HG03103 (cell line): ENCODE results near the gene LRRC23.
"Not testable (repeated sequence)": the region's sequence is repeated elsewhere in the genome, so short reads cannot be mapped to it uniquely, and the experiment has no call there.

Experiments
- ATAC-seq: cut with Tn5 transposase; IDR thresholded peaks from one replicate; pipeline ENCODE4 v1.9.1; 2021; ENCODE audit warnings: low read depth; ENCODE audit not compliant: unreplicated experiment

LRRC23 gene

DNA sequence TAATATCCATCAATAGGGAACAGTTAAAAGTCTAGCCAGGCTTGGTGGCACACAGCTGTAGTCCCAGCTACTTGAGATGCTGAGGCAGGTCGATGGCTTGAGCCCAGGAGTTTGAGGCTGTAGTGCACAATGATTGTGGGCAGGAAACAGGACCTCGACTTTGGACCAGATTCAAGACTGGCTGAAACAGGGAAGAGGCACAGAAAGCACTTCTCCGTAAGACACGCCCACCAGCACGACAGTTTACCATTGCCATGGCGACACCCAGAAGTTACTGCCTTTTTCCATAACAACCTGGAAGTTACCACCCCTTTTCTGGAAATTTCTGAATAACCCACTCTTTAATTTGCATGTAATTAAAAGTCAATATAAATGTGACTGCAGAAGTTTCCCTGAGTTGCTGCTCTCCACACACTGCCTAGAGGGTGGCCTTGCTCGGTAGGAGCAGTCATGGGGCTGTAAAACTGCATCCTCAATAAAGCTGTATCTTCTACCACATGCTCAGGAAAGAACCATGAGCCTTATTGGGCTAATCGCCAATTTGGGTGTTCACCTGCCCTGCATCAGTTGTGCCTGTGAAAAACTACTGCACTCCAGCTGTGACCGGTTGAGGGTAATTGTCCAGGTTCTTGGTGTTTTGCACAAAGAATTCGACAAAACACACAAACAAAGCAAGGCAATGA, 4.6 kb upstream of the LRRC23 start:
- no peak for ATAC-seq

DNA sequence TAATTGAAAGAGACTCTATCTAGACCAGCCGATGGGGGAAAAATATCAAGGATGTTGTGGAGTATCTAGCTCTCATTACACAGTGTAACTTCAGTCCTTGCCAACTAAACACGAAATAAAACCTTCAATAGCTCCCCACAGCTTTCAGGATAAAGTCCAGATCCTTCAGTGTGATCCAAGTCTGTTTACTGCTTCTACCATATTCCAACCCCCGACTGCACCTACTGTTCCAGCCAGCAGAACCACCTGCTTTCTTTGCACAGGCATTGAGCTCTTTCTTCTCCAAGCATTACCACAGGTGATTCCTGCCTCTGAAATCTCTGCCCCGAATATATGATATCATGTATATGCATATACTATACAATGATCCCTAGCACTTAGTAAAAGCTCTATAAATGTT, 2.2 kb upstream of the LRRC23 start:
- no peak for ATAC-seq

DNA sequence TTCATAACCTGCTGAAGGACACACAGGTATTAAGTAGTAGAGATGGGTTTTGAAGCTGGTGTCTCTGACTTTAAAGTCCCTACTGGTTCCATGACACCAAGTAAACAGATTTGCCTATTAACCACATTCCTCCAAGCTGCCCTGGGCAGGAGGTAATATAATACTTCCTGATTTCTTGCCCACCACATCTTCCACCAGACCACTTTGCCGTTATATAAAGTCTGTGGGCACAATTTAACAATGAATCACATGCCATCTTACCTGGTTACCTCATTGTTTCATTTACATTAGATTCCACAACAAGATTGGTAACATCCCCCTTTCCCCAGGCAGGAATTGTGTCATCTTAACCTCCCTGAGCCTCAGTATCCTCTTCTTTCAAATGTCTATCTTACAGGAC, 900 bp upstream of the LRRC23 start:
- ATAC-seq, result no peak

DNA sequence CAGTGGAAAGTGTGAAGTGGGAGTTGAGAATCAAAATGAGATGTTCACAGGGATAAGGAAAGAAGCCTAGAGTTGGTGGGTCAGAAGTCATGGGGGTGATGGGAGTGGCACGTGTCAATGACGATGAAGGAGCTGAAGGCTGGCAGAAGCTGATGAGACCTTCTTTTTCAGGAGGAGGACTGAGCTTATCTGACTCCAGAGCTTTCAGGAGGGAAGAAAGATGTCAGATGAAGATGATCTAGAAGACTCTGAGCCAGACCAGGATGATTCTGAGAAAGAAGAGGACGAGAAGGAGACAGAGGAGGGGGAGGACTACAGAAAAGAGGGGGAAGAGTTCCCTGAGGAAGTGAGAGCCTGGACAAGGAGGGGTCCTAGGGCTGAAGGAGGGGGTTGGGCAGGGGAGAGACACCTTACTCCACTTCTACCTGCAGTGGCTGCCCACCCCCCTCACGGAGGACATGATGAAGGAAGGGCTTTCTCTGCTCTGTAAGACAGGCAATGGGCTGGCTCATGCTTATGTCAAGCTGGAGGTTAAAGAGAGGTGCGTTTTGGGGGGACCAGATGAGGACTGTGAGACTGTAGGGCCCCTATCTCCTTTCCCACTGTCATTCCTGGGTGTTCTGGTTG, 905 bp downstream of the LRRC23 start:
- ATAC-seq, result no peak

DNA sequence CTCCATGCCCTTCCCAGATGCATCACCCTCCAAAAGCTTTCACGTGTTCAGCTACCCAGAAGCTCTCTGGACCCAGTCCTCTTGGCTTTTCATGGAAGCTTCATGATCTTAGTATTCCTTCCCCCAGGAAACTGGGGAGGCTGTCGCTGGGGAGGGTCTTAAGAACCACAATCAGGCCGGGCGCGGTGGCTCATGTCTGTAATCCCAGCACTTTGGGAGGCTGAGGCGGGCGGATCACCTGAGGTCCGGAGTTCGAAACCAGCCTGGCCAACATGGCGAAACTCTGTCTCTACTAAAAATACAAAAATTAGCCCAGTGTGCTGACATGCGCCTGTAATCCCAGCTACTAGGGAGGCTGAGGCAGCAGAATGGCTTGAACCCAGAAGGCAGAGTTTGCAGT, 3.5 kb downstream of the LRRC23 start:
- not testable (repeated sequence) for ATAC-seq

DNA sequence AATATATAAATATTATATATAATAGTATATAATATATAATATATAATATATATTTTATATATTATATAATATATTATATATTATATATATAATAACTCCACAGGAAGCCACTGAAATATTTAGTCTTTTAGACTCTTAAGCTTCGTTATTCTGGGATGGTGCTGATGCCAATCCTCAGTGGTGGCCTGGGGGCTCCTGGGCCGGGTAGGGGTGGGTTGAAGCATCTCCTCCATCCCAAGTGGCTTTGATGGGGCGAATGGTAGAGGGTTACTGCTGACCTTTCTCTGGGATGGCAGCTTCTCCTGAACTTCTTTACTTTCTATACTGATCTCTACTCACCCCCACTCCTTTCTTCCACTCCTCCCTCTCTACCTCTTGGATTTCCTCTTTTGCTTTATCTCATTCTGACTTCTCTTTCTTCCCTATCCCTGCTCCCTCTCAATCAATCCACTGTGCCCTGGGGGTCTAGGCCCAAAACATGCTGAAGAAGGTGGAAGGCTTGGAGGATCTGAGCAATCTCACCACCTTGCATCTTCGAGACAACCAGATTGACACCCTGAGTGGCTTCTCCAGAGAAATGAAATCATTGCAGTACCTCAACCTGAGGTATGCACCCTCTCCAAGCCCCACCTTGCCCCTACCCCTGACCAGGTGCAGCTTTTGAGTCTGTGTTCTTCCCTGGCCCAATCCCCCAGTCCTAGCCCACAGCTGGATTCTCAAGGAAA, 5.0 kb downstream of the LRRC23 start:
- ATAC-seq, result no peak

DNA sequence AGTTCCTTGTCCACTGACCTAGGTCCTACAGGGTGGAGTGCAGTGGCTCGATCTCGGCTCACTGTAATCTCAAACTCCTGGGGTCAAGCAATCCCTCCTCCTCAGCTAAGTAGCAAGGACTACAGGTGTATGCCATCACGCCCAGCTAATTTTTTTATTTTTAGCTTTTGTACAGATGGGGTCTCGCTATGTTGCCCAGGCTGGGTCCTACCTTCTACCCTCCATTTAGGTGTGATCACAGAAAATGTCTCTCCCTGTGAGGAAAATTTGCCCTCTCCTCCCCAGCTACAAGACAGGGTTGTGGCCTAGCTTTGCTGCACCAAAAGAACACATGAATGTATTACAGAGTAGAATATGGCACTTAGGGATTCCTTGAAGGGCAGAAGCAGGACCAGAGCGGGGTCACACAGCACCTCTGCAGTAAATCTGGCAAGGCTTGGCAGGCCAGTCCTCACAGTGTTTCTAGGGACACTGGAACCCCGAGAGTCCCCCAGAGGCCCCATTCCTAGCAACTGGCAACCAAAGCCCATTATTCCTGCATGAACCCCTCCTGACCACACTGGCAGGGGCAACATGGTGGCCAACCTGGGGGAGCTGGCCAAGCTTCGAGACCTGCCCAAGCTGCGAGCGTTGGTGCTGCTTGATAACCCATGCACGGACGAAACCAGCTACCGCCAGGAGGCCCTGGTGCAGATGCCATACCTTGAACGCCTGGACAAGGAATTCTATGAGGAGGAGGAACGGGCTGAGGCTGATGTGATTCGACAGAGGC, 7.7 kb downstream of the LRRC23 start:
- no peak for ATAC-seq

DNA sequence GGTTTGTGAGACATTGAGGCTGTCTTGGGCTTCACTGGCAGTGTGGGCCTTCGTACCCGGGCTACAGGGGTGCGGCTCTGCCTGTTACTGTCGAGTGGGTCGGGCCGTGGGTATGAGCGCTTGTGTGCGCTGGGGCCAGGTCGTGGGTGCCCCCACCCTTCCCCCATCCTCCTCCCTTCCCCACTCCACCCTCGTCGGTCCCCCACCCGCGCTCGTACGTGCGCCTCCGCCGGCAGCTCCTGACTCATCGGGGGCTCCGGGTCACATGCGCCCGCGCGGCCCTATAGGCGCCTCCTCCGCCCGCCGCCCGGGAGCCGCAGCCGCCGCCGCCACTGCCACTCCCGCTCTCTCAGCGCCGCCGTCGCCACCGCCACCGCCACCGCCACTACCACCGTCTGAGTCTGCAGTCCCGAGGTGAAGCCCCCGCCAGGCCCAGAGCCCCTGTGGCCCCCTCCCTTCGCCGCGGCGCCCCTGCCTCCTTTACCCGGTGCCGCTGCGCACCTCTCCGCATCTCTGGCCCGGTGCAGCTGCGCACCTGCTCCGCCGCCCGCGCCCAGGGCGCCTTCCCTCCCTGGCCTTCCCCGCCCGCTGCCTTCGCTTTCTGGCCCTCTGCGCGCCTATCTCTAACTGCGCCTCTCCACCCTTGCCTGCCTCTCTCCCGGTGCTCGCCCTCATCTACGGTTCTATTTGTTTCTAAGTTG, 9.8 kb downstream of the LRRC23 start, which contains the start of gene ENO2:
Gene ENO2, plus strand, starts transcription at position 335 of the 701 bp plus-strand sequence. CDS start 1,253 bp downstream, outside the sequence.
- ATAC-seq, result peak; percentile 63

DNA sequence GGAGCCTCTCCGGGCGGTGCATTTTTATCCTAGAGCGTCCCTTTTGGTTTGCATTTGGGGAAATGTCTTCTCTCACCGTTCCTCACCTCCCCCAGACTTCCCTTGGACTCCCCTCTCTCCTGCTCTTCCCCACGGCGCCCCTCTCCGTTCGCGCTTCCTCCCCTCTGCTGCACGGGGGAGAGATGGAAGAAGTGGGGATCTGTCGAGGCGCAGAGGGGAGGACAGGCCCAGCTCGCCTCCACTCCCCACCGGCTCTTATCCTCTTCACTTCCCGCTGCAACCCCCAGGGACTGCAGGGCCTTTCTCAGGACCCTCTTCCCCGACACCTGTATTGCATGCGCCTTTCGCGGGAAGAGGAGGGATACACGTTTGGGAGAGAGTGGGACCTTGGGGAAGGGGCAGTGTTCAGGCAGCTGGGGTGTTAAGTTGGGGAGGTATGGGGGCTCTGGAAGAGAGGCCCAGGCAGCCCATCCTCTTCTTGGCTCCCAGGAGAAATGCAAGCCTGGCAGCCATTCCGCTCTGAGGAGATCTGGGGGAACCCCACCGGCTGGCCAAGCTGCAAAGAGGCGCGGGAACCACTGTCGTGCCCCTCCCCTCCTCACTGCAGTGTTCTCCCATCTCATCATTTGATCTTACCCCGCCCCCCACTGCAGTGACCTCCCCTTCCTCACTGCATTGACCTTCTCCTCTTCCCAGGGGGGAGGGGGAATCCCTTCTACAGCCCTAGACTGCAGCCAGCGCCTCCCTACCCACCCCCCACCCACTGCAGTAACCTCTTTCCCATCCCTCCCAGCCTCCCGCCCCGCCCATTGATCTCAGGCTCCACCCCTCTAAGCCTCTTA, 10.5 kb downstream of the LRRC23 start:
- ATAC-seq, result no peak

DNA sequence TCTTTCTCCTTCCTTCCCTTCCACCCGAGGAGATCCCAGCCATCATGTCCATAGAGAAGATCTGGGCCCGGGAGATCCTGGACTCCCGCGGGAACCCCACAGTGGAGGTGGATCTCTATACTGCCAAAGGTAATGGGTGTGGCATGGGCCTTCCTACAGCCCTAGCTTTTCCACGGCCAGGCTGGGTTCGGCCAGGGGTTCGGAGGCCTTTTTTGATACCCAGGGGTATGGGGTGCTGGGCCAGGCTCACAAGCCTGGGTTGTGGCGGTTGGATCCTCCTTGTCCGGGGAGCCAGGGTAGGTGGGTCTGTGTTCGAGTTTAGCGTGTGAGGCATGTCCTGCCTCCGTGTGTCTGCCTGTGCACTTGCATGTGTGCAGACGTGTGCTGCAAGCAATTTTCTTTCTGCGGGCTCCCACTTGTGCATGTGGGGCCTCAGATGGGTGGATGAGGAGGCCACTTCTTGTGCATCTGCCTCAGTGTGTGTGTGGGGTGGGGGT, 11.2 kb downstream of the LRRC23 start:
- no peak for ATAC-seq

DNA sequence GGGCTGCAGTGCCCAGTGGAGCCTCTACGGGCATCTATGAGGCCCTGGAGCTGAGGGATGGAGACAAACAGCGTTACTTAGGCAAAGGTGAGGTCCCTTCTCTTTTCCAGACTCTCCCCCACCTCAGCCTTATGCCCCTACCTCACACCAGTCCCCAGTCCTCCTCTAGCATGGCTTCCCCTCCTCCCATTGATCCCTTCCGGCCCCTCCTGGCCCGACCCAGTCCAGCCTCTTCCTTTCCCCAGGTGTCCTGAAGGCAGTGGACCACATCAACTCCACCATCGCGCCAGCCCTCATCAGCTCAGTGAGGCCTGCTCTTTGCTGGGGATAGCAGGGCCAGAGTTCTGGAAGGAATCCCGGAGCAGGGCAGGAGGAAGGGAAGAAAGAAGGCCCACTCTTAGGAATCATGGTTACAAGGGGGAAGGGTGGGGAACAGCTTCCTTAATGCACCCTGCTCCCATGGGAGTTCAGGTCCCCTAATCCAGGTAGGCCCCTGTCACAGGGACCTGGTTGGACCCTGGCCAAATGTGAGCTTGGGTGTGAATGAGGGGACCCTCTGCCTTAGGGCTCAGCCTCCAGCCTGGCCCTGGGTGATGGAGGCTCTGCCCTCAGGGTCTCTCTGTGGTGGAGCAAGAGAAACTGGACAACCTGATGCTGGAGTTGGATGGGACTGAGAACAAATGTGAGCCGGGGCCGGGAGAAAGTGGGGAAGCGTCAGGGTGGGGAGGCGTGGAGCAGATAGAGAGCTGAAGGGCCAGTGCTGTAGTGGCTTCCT, 12.0 kb downstream of the LRRC23 start:
- no peak for ATAC-seq

DNA sequence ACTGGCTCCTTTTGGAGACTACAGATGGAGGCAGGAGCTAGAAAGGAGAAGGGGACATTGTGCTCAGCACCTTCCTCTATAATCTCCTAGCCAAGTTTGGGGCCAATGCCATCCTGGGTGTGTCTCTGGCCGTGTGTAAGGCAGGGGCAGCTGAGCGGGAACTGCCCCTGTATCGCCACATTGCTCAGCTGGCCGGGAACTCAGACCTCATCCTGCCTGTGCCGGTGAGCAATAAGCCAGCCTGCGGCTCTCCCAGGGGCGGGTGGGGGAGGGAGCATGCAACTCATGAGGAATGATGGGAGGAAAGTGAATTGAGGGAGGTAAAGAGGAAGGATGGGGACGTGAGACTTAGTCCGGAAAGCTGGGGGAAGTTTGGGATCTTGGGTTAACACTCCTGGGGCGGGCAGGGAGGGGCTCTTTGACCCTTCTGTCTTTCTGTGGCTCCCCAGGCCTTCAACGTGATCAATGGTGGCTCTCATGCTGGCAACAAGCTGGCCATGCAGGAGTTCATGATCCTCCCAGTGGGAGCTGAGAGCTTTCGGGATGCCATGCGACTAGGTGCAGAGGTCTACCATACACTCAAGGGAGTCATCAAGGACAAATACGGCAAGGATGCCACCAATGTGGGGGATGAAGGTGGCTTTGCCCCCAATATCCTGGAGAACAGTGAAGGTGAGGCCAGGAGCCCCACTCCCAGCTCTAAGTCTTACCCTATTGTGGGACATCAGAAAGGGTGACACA, 13.0 kb downstream of the LRRC23 start:
- no peak for ATAC-seq

DNA sequence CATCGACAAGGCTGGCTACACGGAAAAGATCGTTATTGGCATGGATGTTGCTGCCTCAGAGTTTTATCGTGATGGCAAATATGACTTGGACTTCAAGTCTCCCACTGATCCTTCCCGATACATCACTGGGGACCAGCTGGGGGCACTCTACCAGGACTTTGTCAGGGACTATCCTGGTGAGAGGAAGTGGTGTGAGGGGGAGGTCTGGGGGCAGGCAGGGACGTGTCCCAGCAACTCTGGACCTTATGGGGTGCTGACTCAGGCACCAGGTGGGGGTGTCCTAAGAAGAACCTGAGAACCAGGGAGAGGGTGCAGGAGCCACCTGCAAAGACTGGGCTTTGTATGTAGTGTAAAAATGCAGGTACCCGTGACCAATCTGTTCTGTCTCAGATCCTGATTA, 15.0 kb downstream of the LRRC23 start:
- ATAC-seq, result no peak

DNA sequence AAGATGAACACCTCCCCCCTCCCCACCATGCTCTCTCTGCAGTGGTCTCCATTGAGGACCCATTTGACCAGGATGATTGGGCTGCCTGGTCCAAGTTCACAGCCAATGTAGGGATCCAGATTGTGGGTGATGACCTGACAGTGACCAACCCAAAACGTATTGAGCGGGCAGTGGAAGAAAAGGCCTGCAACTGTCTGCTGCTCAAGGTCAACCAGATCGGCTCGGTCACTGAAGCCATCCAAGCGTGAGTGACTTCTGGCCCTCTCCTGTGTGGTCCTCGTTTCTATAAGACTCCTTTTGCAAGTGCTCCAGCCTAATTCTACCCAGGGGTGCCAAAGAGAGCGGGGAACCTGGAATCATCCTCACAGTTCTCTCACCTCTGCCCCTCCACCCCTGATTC, 16.9 kb downstream of the LRRC23 start:
- no peak for ATAC-seq

DNA sequence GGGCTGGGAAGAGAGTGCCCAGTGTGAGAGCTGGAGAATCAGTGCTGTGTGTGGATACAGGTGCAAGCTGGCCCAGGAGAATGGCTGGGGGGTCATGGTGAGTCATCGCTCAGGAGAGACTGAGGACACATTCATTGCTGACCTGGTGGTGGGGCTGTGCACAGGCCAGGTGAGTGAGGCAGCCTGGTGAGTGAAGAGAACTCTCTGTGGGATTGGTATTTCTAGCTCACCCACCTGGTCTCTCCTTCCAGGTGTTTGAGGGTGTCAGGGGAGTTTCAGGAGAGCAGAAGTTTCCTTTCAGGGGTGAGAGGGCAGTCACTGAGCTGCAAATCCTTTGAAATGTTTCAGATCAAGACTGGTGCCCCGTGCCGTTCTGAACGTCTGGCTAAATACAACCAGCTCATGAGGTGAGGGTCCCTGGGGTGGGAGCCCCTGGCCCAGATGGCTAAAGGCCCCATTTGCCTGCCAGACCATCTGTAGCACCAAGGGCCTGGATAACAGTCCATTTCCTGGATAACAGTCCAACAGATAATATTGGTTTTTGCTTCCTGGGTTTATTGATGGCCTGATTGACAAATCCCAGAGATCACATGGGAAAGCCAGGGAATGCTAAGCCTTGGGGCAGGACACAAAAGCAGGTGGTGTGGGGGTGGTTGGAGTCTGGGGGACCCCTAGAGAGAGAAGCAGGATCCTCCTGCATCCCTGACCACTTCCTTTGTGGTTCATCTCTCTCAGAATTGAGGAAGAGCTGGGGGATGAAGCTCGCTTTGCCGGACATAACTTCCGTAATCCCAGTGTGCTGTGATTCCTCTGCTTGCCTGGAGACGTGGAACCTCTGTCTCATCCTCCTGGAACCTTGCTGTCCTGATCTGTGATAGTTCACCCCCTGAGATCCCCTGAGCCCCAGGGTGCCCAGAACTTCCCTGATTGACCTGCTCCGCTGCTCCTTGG, 17.6 kb downstream of the LRRC23 start:
- ATAC-seq, result no peak

DNA sequence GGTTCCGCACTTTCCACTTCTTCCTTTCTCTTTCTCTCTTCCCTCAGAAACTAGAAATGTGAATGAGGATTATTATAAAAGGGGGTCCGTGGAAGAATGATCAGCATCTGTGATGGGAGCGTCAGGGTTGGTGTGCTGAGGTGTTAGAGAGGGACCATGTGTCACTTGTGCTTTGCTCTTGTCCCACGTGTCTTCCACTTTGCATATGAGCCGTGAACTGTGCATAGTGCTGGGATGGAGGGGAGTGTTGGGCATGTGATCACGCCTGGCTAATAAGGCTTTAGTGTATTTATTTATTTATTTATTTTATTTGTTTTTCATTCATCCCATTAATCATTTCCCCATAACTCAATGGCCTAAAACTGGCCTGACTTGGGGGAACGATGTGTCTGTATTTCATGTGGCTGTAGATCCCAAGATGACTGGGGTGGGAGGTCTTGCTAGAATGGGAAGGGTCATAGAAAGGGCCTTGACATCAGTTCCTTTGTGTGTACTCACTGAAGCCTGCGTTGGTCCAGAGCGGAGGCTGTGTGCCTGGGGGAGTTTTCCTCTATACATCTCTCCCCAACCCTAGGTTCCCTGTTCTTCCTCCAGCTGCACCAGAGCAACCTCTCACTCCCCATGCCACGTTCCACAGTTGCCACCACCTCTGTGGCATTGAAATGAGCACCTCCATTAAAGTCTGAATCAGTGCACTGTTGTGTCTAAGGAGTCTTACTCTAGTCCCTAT, 18.5 kb downstream of the LRRC23 start:
- no peak for ATAC-seq
